Neural progenitor cell (in vitro differentiated cells): ENCODE data around the gene CHAC1. TPM values are rescaled to one million over a fixed set of nuclear protein-coding genes. Genes with fewer than 3 reads are reported as not detected.

Experiments
- DNase-seq: peaks from one replicate; pipeline ENCODE4 v3.0.0-alpha.2; 2016; ENCODE audit warnings: low spot score
- H2AFZ ChIP-seq: fragments of 200-600 bp; sonication (generic); replicated peaks from 2 replicates; pipeline ENCODE4 v1.6.1; 2016; ENCODE audit warnings: antibody characterized with exemption
- H3F3A ChIP-seq: fragments of 200-600 bp; sonication (generic); 2 replicates; pipeline ENCODE4 v1.6.1; 2016; ENCODE audit warnings: antibody characterized with exemption, low read depth
- H3K27ac ChIP-seq: fragments of 200-600 bp; sonication (generic); 2 replicates; pipeline ENCODE4 v1.5.1; 2016; ENCODE audit warnings: mild to moderate bottlenecking
- H3K27me3 ChIP-seq: fragments of 200-600 bp; sonication (generic); 2 replicates; pipeline ENCODE4 v1.6.1; 2016; ENCODE audit warnings: mild to moderate bottlenecking, moderate library complexity
- H3K36me3 ChIP-seq: fragments of 200-600 bp; sonication (generic); 2 replicates; pipeline ENCODE4 v1.5.1; 2016
- H3K4me1 ChIP-seq: fragments of 200-600 bp; sonication (generic); 2 replicates; pipeline ENCODE4 v1.6.1; 2016; ENCODE audit warnings: mixed run types
- H3K4me2 ChIP-seq: fragments of 200-600 bp; sonication (generic); 2 replicates; pipeline ENCODE4 v1.6.1; 2016
- H3K4me3 ChIP-seq: fragments of 200-600 bp; sonication (generic); 2 replicates; pipeline ENCODE4 v1.5.1; 2016
- H3K79me2 ChIP-seq: fragments of 200-600 bp; sonication (generic); 2 replicates; pipeline ENCODE4 v1.6.1; 2016; ENCODE audit warnings: low read depth
- H3K9ac ChIP-seq: fragments of 200-600 bp; sonication (generic); 2 replicates; pipeline ENCODE4 v1.6.1; 2016
- H3K9me3 ChIP-seq: fragments of 200-600 bp; sonication (generic); 2 replicates; pipeline ENCODE4 v1.5.1; 2016; ENCODE audit warnings: low read depth
- H4K20me1 ChIP-seq: fragments of 200-600 bp; sonication (generic); 2 replicates; pipeline ENCODE4 v1.6.1; 2016; ENCODE audit warnings: low read depth
- H3K27ac Mint-ChIP-seq: 3 replicates; pipeline ENCODE4 v1.8.0; 2021; ENCODE audit warnings: mixed read lengths
- H3K27me3 Mint-ChIP-seq: 2 replicates; pipeline ENCODE4 v1.8.0; 2022; ENCODE audit warnings: low read depth, mild to moderate bottlenecking, inconsistent platforms, moderate library complexity, mixed read lengths; ENCODE audit not compliant: insufficient read depth
- H3K36me3 Mint-ChIP-seq: 3 replicates; pipeline ENCODE4 v1.8.0; 2021; ENCODE audit warnings: mixed read lengths
- H3K4me1 Mint-ChIP-seq: 3 replicates; pipeline ENCODE4 v1.8.0; 2021; ENCODE audit warnings: mixed read lengths
- H3K4me3 Mint-ChIP-seq: 3 replicates; pipeline ENCODE4 v1.8.0; 2021; ENCODE audit warnings: mild to moderate bottlenecking, moderate library complexity, mixed read lengths
- H3K9me3 Mint-ChIP-seq: 3 replicates; pipeline ENCODE4 v1.8.0; 2020; ENCODE audit warnings: mixed read lengths
- EZH2 ChIP-seq: fragments of 200-600 bp; sonication (generic); IDR thresholded peaks from 2 replicates; pipeline ENCODE4 v1.6.1; 2017; ENCODE audit warnings: antibody characterized with exemption, mild to moderate bottlenecking, moderate library complexity
- EZH2phosphoT487 ChIP-seq: fragments of 200-600 bp; sonication (generic); IDR thresholded peaks from 2 replicates; pipeline ENCODE4 v1.6.1; 2017; ENCODE audit warnings: antibody characterized with exemption
- total RNA-seq: library from RNA; depleted of rRNA; stranded (reverse); fragments of >200 nt; gene quantifications from 2 replicates; pipeline ENCODE4 v1.2.3, GENCODE V29; 2015; ENCODE audit warnings: low replicate concordance
- TF ChIP-seq, protein P1 (sequence below): fragments of 200-600 bp; sonication (generic); IDR thresholded peaks from 2 replicates; pipeline ENCODE4 v1.5.1; 2017; ENCODE audit warnings: antibody characterized with exemption, mild to moderate bottlenecking

The CHAC1 gene
- total RNA-seq, 1 donor from 2014 or later, result 2.4 TPM

DNA sequence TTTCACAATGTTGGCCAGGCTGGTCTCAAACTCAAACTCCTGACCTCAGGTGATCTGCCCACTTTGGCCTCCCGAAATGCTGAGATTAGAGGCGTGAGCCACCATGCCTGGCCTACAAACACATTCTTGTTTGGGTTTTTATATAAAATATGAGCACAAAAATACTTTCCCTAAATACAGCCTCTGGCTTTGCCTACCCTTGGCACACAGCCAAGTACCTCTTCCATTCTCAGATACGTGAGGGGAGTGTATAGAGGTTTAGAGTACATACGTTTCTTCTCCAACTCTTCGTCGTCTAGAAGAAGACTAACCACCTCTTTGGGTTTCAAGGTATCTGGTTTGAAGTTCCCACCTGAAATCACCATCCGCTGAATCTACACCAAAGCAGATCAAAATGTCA, 33.5 kb downstream of the CHAC1 start:
- H2AFZ ChIP-seq, result no peak overlapping the region
- H3F3A ChIP-seq, result no peaks in the 10 kb centered on the region
- no peaks in the 10 kb centered on the region for H3K79me2 ChIP-seq
- no peak overlapping the region for H3K27ac ChIP-seq
- no peaks in the 10 kb centered on the region for H4K20me1 ChIP-seq
- DNase-seq, result no peak
- H3K36me3 ChIP-seq, result peaks cover 5% of the 10 kb centered on the region
- no peaks in the 10 kb centered on the region for H3K4me1 ChIP-seq
- H3K9me3 Mint-ChIP-seq, result no peaks in the 10 kb centered on the region
- peak overlapping the region; percentile 41 for H3K27ac Mint-ChIP-seq
- H3K4me1 Mint-ChIP-seq, result no peaks in the 10 kb centered on the region
- H3K27me3 Mint-ChIP-seq, result no peaks in the 10 kb centered on the region
- H3K27me3 ChIP-seq, result no peaks in the 10 kb centered on the region
- H3K4me3 ChIP-seq, result no peak overlapping the region
- H3K9me3 ChIP-seq, result no peaks in the 10 kb centered on the region
- peaks cover 45% of the 10 kb centered on the region for H3K36me3 Mint-ChIP-seq
- H3K9ac ChIP-seq, result no peak overlapping the region
- H3K4me3 Mint-ChIP-seq, result no peak overlapping the region
- no peak overlapping the region for H3K4me2 ChIP-seq
- TF ChIP-seq EZH2 (no peak), EZH2phosphoT487 (no peak)
- TF ChIP-seq, protein P1, sequence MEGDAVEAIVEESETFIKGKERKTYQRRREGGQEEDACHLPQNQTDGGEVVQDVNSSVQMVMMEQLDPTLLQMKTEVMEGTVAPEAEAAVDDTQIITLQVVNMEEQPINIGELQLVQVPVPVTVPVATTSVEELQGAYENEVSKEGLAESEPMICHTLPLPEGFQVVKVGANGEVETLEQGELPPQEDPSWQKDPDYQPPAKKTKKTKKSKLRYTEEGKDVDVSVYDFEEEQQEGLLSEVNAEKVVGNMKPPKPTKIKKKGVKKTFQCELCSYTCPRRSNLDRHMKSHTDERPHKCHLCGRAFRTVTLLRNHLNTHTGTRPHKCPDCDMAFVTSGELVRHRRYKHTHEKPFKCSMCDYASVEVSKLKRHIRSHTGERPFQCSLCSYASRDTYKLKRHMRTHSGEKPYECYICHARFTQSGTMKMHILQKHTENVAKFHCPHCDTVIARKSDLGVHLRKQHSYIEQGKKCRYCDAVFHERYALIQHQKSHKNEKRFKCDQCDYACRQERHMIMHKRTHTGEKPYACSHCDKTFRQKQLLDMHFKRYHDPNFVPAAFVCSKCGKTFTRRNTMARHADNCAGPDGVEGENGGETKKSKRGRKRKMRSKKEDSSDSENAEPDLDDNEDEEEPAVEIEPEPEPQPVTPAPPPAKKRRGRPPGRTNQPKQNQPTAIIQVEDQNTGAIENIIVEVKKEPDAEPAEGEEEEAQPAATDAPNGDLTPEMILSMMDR, result no peak

GRCh38 chr15:40988156-40988555, 34.9 kb downstream of the CHAC1 start:
- no peaks in the 10 kb centered on the region for H3K4me1 Mint-ChIP-seq
- Histone ChIP-seq H3K9me3 (no peaks in the 10 kb centered on the region), H2AFZ (no peak overlapping the region), H3K4me2 (no peak overlapping the region), H3K36me3 (peaks cover 5% of the 10 kb centered on the region), H3K9ac (no peak overlapping the region), H3K27ac (no peak overlapping the region), H3K27me3 (no peaks in the 10 kb centered on the region), H3F3A (no peaks in the 10 kb centered on the region), H3K79me2 (no peaks in the 10 kb centered on the region), H3K4me1 (no peaks in the 10 kb centered on the region), H4K20me1 (no peaks in the 10 kb centered on the region), H3K4me3 (no peak overlapping the region)
- no peak for DNase-seq
- no peak for TF ChIP-seq EZH2phosphoT487
- TF ChIP-seq EZH2, result no peak
- TF ChIP-seq, protein P1, result no peak
- H3K27me3 Mint-ChIP-seq, result no peaks in the 10 kb centered on the region
- no peak overlapping the region for H3K4me3 Mint-ChIP-seq
- no peak overlapping the region for H3K27ac Mint-ChIP-seq
- H3K36me3 Mint-ChIP-seq, result peaks cover 40% of the 10 kb centered on the region
- H3K9me3 Mint-ChIP-seq, result no peaks in the 10 kb centered on the region

DNA sequence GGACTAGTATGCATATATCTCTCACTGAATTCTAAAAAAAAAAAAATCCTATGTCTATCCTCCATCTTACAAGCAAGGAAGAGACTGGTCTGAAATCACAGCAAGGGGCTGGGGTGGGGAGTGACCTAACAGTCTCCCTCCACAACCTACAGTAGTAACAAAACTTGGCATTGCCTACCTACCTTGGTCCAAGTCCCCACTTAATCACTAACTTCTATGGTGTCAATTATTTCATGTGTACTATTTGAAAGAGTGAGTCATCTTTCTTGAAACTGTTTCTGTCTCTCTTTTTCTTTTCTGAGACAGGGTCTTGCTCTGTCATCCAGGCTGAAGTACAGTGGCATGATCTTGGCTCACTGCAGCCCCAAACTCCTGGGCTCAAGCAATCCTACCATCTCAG, 36.8 kb downstream of the CHAC1 start:
- Histone ChIP-seq H4K20me1 (no peaks in the 10 kb centered on the region), H2AFZ (no peak overlapping the region)

More for the DNA sequence above, 36.8 kb downstream of the CHAC1 start:
- no peaks in the 10 kb centered on the region for H3K27me3 ChIP-seq
- H3K9me3 ChIP-seq, result no peaks in the 10 kb centered on the region
- peaks cover 5% of the 10 kb centered on the region for H3K36me3 ChIP-seq
- H3K79me2 ChIP-seq, result no peaks in the 10 kb centered on the region
- Mint-ChIP-seq H3K36me3 (peaks cover 41% of the 10 kb centered on the region), H3K4me3 (no peak overlapping the region), H3K4me1 (no peaks in the 10 kb centered on the region), H3K27ac (no peak overlapping the region), H3K27me3 (no peaks in the 10 kb centered on the region), H3K9me3 (no peaks in the 10 kb centered on the region)
- H3K27ac ChIP-seq, result no peak overlapping the region
- H3K9ac ChIP-seq, result no peak overlapping the region
- TF ChIP-seq, protein P1, result no peak
- no peak for TF ChIP-seq EZH2phosphoT487
- TF ChIP-seq EZH2, result no peak
- no peaks in the 10 kb centered on the region for H3K4me1 ChIP-seq
- H3K4me2 ChIP-seq, result no peak overlapping the region
- no peak overlapping the region for H3K4me3 ChIP-seq
- H3F3A ChIP-seq, result no peaks in the 10 kb centered on the region
- DNase-seq, result no peak
